Activated T-cell treated with anti-CD3 and anti-CD28 coated beads for 1 hour (primary cell): ENCODE measurements around the gene EEF1E1.

ENCODE experiments used
- DNase-seq: peaks from one replicate; pipeline ENCODE4 v3.0.0-alpha.2; 2020; ENCODE audit warnings: low read depth

EEF1E1 gene

DNA sequence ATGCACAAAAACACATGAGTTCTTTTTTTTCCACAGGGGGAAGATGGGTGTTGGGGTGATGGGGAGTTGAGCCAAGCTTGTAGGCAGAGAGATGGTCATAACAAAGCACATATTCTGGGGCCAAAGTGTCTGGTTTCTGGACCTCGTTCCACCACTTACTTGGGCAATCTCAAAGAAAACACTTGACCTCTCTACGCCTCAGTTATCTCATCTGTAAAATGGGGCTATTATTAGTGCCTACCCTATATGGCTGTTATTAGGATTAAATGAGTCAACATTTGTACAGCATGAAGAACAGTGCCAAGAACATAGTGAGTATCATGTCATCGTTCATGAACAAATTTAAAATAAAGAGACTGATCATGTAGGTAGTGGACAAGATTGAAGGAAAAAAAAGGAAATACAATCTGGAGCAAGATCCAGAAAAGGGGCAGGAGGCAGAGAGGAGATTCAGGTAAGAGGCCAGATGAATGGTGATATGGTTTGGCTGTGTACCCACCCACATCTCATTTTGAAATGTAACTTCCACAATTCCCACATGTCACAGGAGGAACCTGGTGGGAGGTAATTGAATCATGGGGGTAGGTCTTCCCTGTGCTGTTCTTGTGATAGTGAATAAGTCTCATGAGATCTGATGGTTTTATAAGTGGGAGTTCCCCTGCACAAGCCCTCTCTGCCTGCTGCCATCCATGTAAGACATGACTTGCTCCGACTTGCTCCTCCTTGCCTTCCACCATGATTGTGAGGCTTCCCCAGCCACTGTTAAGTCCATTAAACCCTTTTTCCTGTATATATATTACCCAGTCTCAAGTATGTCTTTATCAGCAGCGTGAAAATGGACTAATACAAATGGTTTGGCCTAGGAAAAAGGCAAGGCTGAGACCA is 14.2 kb downstream of the EEF1E1 start:
- DNase-seq: no peak

DNA sequence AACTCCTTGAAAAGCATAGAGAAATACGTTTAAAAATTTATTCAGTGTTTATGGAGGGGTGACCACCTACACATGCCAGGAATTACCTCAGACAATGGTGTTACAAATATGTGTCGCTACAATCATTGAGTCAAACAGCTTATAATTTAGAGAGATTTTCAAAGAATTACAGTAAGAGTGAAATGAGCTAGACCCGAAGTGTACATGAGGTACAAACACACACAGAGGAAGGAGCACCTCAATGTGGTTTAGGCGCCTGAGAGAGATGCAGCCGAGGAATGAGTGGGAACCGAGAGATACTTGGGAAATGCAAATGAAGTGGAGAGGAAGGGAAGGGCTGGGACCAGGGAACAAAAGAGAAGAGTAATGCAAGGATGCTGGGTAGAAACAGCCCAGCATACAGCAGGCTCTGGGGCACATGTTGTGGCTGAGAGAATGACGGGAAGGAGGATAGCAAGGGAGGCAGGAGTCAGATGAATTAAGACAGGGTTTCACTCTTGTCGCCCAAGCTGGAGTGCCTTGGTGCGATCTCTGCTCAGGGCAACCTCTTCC is 15.5 kb downstream of the EEF1E1 start:
- DNase-seq: no peak

DNA sequence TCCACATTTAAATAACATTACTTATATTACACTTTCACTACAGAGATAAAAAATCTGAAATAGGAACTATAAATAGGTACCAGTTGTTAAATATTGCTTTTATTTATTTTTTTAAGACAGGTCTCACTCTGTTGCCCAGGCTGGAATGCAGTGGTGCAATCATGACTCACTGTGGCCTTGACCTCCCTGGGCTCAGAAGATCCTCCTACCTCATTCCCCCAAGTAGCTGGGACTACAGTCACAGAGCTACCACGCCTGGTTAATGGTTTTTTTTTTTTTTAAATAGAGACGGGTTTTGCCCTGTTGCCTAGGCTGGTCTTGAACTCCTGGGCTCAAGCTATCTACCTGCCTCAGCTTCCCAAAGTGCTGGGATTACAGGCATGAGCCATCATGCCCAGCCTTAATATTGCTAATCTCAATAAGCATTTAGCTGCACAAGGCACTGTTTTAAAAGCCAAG is 17.3 kb downstream of the EEF1E1 start:
- DNase-seq: no peak

DNA sequence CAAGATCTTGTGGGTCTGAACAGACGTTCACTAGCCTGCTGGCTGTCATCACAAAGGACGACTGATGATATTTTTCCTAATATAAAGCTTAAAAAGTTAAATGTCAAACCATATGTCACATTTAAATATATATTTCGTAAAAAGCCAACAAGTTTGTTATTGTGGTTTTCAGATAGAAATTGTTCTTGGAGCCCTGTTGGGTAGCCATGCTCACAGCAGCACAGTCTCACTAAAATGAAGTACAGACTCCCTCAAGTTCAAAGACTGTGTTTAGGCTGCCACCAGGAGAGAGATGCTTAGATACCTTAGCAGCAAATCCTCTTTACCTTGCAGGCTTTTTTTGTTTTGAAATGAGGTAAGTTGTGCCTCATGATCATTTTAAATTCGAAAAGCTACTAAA is 17.8 kb downstream of the EEF1E1 start:
- DNase-seq: no peak

DNA sequence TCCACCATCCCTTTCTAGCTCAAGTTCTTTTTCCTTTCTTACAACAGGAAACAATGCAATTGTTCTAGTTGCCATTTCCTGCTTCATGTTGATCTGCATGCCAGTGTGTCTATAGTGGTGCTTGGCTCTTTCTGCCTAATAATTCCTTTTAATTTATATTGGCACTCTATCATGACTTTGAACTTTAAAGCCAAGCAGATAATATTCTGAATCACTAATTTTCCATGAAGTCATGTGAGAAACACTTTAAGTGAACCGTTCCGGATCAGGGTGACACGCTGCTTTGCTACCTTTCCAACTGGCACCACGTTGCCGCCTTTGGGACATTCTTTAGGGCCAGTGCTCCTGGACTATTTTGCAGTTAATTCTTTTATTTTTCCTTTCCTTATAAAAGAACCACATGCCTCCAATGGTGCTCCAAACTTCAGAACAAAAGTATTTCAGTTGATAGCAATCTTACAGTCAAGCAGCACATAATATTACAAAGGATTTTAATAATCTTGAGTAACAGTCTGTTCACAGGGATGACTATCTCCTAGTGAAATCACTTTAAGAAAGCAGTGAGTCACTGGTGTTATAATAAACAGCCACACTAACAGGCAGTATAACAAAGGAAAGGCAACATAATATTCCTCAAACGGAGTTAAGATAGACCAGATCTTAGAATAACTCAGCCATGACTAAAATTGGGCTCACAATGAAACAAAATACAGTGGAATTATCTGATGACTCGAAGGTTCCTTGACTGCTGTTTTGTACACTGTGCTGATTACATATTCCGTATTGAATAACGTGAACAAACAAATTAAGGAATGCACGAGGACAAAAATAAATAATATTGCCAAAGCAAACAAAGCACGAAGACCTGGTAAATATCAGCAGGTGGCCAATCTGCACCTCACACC is 19.1 kb downstream of the EEF1E1 start:
- no peak for DNase-seq

DNA sequence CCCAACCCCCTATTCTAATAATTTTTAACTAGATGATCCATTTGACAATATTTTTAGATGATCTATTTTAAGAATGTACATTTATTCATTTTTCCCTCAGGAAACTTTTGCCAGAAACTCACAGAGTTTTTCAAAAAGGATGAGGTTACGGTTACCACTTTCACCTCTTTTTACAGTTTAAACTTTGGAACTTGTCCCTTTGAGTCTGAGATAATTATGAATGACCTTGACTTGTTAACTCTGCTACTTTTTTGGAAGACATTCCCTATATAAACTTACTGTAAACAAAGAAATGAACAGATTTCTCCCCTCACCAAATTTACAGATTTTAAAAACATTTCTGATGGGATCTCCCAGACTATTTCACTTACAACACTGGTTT is 19.8 kb downstream of the EEF1E1 start:
- no peak for DNase-seq

DNA sequence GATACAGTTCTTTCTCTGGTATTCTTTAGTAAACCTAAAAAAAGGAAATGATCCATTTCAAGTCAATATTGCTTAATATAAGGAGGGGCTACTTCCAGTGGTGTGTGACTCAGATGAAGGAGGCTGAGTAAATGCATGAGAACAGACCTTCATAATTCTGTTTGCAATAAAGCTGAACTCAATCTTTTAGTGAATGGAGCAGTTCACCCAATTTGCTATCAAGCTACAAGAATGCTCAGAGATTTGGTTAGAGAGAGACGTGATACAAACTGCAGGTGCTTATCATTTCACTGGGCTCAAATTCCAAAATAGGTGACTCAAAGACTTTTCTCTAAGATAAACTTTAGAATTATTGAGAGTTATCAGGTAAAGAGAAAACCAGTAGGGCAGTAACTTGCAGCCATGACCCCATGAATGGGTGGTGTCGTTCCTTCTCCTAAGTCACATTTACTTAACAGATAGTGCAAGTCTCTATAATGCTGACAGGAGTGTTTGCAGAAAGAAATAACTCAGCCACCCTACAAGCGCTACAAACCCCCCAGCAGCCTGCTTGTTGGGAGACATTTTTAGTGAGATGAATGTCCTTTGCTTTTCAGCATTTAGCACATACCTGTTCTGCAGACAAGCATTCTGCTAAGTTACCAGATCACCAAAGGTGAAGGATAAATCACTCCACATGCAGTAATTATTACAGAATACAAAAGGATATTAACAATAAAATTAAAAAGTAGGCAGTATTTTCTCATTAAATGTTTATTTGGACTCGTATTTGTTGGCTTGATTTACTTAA is 21.8 kb downstream of the EEF1E1 start:
- DNase-seq: no peak

DNA sequence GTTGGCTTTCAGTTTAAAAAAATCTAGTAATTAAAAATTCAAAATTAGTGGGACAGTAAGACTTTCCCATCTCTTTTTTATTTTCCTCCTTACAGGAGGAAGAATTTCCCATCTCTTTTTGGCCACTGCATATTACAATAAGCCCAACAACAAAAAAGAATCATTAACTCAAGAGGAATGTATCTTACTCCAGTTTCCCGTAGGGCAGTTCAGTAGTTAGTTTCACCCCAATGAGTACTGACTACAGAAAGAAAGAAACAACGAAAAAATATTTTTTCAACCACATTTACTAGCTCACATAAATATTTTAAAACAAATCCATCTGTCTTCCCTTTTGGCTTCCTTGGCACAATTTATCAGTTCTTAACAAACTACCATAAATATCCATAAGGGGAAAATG is 23.2 kb downstream of the EEF1E1 start:
- DNase-seq: no peak

DNA sequence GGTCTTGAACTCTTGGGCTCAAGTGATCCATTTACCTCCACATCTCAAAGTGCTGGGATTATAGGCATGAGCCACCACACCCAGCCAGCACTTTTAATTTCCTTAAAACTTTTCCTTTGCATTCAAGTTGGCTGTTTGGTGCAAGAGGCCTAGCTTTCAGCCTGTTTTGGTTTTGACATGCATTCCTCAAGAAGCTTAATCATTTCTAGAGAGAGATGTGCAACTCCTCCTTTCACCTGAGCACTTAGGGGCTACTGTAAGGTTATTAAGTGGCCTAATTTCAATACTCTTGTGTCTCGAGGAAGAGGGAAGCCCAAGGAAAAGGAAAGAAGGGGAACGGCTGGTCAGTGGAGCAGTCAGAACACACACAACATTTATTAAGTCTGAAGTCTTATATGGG is 24.4 kb downstream of the EEF1E1 start:
- no peak for DNase-seq

DNA sequence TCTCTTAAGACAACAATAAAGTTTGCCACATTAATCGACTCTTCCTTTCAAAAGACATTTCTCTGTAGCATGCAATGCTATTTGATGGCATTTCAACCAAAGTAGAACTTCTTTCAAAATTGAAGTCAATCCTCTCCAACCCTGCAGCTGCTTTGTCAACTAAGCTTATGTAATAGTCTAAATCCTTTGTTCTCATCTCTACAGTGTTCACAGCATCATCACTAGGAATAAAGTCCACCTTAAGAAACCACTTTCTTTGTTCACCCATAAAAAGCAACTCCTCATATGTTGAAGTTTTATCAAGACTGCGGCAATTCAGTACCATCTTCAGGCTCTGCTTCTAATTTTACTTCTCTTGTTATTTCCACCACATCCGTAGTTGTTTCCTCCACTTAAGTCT is 26.6 kb downstream of the EEF1E1 start:
- DNase-seq: no peak

DNA sequence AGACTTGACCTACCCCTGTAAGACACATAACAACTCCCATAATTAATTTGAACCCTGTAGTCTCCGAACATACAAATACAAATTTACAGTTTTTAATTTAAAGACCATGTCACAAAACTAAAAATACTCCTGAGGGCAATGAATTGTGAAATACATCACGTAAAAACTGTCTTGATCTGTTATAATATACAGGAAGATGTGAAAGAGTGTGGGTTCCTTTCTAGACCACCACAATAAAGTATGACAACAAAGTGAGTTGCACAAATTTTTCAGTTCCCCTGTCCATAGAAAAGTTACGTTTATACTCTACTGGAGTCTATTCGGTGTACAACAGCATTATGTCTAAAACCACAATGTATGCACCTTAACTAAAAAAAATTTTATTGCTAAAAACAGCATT is 27.2 kb downstream of the EEF1E1 start:
- DNase-seq: no peak

DNA sequence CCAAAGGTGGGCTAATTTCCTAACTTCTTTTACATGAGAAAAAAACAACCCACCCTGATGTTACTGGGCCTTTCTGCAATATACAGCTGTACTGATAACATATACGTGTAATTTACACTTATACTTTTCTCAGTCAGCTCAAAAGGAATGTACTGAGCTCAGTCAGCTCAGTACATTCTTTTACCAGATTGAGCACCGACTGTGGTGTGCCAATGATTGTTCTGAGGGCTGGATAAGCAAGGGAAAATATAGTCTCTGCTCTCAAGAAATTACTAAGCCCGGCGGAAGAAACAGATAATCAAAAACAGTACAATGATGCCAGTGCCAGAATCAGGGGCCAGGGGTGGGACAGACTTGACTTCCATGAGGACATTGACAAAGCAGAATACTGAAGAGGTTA is 28.1 kb downstream of the EEF1E1 start:
- DNase-seq: no peak

DNA sequence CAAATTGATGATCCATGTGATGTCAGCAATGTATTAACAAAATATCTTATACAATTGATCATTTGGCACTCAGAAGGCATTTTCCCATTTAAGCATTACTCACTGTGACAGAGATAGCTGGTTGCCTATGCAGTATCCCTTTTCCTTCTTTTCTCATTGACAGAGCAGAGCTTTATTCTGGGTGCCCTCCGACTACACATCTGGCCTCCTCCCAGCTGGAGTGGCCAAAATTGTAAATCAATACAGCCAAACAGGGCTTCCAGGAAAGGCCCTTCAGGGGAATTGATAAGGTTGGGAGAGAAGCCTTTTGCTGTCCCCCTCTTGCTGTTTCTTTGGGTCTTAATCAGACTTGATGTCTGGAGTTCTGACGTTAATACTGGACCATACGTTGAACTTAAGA is 28.6 kb downstream of the EEF1E1 start:
- DNase-seq: no peak

DNA sequence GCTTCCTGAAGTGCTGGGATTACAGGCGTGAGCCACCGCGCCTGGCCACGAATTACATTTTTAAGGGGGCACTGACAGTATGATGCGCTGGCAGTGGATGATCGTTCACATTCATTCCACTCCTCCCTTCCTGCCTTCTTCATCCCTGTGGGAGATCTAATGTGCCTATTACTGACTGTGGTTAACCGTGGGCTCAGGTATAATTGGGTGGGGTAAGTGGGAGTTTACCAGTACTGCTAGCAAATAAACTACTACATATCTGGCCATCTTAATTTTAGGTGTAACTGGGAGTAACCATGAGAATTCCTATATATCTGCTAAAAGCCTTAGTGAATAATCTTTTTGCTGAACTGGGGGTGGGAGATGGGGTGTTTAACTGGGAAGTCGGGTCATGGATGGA is 31.6 kb downstream of the EEF1E1 start:
- no peak for DNase-seq

DNA sequence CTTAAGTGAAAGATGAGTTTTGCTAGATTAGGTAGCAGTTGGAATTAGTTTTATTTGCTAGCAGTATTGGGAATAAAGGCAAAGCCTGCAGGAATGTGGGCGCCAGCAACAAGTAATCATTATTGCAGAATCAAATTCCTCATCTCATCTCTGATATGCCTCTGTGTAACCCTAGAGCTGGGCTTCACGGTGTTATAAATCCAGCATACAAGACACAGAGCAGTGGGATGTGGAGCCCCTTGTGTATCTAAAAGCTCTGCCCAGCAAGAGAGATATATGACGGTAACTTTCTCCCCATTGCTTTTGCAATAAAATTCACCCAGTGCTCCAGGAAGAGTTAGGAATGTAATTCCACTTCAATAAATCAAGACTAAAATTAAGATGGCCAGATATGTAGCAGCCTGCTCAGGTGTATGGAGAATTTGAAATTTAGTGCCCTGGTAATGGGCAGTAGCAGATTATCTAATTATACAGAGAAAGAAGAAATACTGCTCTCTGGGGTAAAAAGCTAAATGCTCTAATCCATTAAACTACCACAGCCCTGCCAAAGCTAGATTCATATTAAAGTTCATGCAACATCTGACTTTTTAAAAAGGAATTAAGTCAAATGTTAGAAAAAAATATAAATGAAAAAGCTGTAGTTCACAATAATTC is 32.6 kb downstream of the EEF1E1 start:
- DNase-seq: no peak

DNA sequence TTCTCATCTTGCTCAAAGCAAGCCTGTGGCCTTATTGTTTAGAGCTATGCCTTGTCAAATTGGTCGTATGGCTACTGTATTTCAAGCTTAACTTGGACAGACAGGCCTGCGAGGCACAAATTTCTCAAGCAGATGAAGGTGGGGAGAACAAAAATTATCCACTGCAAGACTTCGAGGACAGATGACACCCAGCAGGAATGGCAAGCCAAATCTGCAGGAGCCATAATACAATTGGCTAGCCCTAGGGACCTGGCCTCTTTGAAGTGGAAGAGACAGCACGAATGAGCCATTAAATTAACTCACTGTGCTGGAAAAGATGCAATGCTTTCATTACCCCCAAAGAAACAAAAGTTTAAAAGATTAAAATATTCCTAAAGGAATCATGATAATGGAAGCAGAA is 33.2 kb downstream of the EEF1E1 start:
- no peak for DNase-seq

DNA sequence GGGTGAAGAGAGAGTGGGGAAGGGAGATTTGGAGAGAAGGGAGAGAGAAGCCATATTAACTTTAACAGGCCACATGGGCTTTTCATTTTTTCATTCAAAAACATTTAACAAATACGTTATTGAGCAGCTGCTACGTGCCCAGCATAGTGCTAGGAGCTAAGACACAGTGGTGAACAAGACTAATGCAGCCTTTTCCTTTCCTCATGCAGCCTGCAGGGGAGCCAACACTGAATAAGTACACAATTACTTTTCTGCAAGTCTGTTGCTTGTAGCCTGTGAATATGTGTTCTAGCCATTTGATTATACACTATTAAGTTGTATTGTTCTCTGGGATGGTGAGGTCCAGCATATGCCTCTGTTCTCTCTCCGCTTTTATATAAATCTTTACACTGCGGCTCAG is 36.2 kb downstream of the EEF1E1 start:
- no peak for DNase-seq

DNA sequence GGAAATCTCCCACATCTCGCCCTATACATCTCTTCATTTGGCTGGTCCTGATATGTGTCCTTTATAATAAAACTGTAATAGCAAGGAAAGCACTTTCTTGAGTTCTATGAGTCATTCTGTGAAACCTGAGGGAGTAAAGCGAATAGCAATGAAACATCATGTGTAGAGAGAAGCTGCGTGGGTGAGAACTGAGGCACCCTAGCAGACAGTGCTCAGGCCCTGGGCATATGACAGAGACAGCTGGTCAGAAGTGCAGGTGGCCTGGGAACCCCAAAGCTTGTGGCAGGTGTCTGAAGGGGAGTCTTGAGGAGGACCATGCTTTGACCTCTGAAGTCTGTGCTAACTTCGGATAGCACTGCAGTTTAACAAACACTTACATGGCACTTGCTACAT is 36.8 kb downstream of the EEF1E1 start:
- no peak for DNase-seq

DNA sequence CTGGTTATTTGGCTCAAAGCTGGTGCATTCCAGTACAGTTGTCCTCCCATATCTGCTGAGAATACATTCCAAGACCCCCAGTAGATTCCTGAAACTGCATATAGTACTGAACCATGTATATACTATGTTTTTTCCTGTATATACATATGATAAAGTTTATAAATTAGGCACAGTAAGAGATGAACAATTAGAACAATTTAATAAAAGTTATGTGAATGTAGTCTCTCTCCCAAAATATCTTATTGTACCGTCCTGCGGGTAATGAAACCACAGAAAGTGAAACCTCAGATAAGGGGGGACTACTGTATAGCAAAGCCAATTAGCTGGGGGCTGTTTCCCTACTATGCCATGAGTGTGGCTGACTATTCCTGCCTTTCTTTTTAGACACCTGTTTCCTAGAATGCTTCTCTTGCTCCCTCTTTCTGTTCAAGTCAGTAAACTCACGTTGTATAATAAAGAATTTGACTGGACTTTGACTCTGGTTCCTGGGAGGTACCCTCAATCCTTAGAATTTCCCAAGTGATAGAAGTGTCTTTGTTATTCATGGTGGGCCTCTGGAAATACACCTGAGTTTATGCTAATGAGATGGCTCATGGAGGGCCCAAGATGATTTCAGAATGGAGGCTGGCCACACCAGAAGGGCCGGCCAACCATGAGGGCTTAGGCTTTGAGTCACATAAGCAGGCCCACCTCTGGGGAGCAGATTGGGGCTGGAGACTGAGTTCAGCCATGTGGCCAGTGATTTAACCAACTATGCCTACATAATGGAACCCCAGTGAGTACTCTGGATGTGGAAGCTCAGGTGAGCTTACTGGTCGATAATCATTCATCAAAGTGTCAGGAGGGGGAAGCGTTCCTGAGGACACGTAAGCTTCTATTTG is 37.5 kb downstream of the EEF1E1 start:
- no peak for DNase-seq
